Measurements from ENCODE around the gene PCNX4. TPM values are rescaled to one million over a fixed set of nuclear protein-coding genes. Genes with fewer than 3 reads are reported as not detected.

PCNX4 gene
- total RNA-seq, 1 experiment from 2014 or later, result 48.4 TPM

- Histone ChIP-seq H3K9ac (ENCODE audit: low read length) (no peak overlapping the region), H3K27ac (ENCODE audit: low read depth, low read length) (no peak overlapping the region), H3K4me1 (ENCODE audit: control insufficient read depth in 1 of 2, insufficient read depth in 2 of 2, low read length in 2 of 2) (peaks cover 0 to 9% of the 10 kb centered on the region in 2 experiments; a peak in 1 of 4 replicates), H3K9me3 (ENCODE audit: control insufficient read depth in 1 of 2, insufficient read depth in 1 of 2, low read depth in 1 of 2, low read length in 2 of 2) (no peaks in the 10 kb centered on the region), H3K36me3 (ENCODE audit: control insufficient read depth in 1 of 2, insufficient read depth in 2 of 2, low read length in 2 of 2) (no peaks in the 10 kb centered on the region), H3K4me3 (replicated peaks in 1 of 2; ENCODE audit: low read depth in 1 of 2, low read length in 2 of 2) (no peak overlapping the region), H4K20me1 (ENCODE audit: insufficient read depth) (no peaks in the 10 kb centered on the region), H3K4me2 (ENCODE audit: low read length) (no peak overlapping the region), H3K79me2 (ENCODE audit: insufficient read depth, low read length) (no peaks in the 10 kb centered on the region), H3K27me3 (ENCODE audit: insufficient read depth, low read length) (no peaks in the 10 kb centered on the region), H2AFZ (ENCODE audit: low read depth, low read length, poor library complexity, severe bottlenecking) (no peak overlapping the region), H3K9me2 (ENCODE audit: insufficient read depth) (no peaks in the 10 kb centered on the region)
- DNase-seq (ENCODE audit: low read depth, low spot score) (no peak), ATAC-seq (no peak)
- no peak for TF ChIP-seq SRF (IDR thresholded peaks at IDR 0.05; ENCODE audit: low read depth)
- no peak for TF ChIP-seq RAD21 (IDR thresholded peaks at IDR 0.05; ENCODE audit: low read depth)
- no peak for TF ChIP-seq YY1 (IDR thresholded peaks at IDR 0.05; ENCODE audit: extremely low read depth, insufficient replicate concordance, low read depth, low read length)
- TF ChIP-seq, protein P1, sequence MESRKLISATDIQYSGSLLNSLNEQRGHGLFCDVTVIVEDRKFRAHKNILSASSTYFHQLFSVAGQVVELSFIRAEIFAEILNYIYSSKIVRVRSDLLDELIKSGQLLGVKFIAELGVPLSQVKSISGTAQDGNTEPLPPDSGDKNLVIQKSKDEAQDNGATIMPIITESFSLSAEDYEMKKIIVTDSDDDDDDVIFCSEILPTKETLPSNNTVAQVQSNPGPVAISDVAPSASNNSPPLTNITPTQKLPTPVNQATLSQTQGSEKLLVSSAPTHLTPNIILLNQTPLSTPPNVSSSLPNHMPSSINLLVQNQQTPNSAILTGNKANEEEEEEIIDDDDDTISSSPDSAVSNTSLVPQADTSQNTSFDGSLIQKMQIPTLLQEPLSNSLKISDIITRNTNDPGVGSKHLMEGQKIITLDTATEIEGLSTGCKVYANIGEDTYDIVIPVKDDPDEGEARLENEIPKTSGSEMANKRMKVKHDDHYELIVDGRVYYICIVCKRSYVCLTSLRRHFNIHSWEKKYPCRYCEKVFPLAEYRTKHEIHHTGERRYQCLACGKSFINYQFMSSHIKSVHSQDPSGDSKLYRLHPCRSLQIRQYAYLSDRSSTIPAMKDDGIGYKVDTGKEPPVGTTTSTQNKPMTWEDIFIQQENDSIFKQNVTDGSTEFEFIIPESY (IDR thresholded peaks at IDR 0.05; ENCODE audit: extremely low read depth, insufficient replicate concordance, low read length), result no peak
- TF ChIP-seq TCF7L2 (IDR thresholded peaks at IDR 0.05; ENCODE audit: borderline replicate concordance, extremely low read depth, insufficient read depth, insufficient read length), result no peak
- no peak for TF ChIP-seq SIN3A (IDR thresholded peaks at IDR 0.05; ENCODE audit: low read depth)
- no peak for TF ChIP-seq FOSL1 (IDR thresholded peaks at IDR 0.05; ENCODE audit: low read depth)
- no peak for TF ChIP-seq REST (IDR thresholded peaks at IDR 0.05; ENCODE audit: low read depth)
- TF ChIP-seq EGR1 (IDR thresholded peaks at IDR 0.05; ENCODE audit: low read depth), result no peak
- TF ChIP-seq, protein P2, sequence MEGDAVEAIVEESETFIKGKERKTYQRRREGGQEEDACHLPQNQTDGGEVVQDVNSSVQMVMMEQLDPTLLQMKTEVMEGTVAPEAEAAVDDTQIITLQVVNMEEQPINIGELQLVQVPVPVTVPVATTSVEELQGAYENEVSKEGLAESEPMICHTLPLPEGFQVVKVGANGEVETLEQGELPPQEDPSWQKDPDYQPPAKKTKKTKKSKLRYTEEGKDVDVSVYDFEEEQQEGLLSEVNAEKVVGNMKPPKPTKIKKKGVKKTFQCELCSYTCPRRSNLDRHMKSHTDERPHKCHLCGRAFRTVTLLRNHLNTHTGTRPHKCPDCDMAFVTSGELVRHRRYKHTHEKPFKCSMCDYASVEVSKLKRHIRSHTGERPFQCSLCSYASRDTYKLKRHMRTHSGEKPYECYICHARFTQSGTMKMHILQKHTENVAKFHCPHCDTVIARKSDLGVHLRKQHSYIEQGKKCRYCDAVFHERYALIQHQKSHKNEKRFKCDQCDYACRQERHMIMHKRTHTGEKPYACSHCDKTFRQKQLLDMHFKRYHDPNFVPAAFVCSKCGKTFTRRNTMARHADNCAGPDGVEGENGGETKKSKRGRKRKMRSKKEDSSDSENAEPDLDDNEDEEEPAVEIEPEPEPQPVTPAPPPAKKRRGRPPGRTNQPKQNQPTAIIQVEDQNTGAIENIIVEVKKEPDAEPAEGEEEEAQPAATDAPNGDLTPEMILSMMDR (IDR thresholded peaks at IDR 0.05 in 2 of 3, conservative IDR thresholded peaks at IDR 0.05 in 1 of 3; ENCODE audit: borderline replicate concordance in 1 of 3, insufficient read depth in 1 of 3, low read depth in 2 of 3, low read length in 2 of 3), result no peak
- no peak for TF ChIP-seq EZH2phosphoT487 (IDR thresholded peaks at IDR 0.05; ENCODE audit: borderline replicate concordance)
- no TSS peak for BruUV-seq (replicated peaks)
- RAD21 ChIA-PET (ENCODE audit: low non-redundant PET in 1 of 2, low total read pairs in 2 of 2, uncharacterized antibody in 2 of 2, unreplicated experiment in 2 of 2), result no interaction called here
- CTCF ChIA-PET, result no interaction called here
- POLR2A ChIA-PET, result no interaction called here
- intact Hi-C loops (cut with micrococcal nuclease), result no loop called here
Observed at GRCh38 chr14:60171690-60172089, 80.0 kb downstream of the PCNX4 start.

Data from HCT116 (cell line).